Measurements from ENCODE around the gene METTL8. TPM values are rescaled to one million over a fixed set of nuclear protein-coding genes. Genes with fewer than 3 reads are reported as not detected.

Gene METTL8
- total RNA-seq, 1 experiment from 2014 or later: 34.4 TPM

GRCh38 chr2:171317492-171318125 lies 116.2 kb downstream of the METTL8 start:
- RAD21 ChIA-PET (ENCODE audit: low non-redundant PET in 1 of 2, low total read pairs in 2 of 2, uncharacterized antibody in 2 of 2, unreplicated experiment in 2 of 2): no interaction called here
- ATAC-seq (no peak), DNase-seq (ENCODE audit: low read depth, low spot score) (no peak)
- Histone ChIP-seq H2AFZ (ENCODE audit: low read depth, low read length, poor library complexity, severe bottlenecking) (no peak overlapping the region), H3K79me2 (ENCODE audit: insufficient read depth, low read length) (no peaks in the 10 kb centered on the region), H3K4me1 (ENCODE audit: control insufficient read depth in 1 of 2, insufficient read depth in 2 of 2, low read length in 2 of 2) (no peaks in the 10 kb centered on the region), H3K9me3 (ENCODE audit: control insufficient read depth in 1 of 2, insufficient read depth in 1 of 2, low read depth in 1 of 2, low read length in 2 of 2) (no peaks in the 10 kb centered on the region), H4K20me1 (ENCODE audit: insufficient read depth) (no peaks in the 10 kb centered on the region), H3K9ac (ENCODE audit: low read length) (no peak overlapping the region), H3K36me3 (ENCODE audit: control insufficient read depth in 1 of 2, insufficient read depth in 2 of 2, low read length in 2 of 2) (peaks cover 0 to 2% of the 10 kb centered on the region in 2 experiments; a peak in 1 of 4 replicates), H3K27ac (ENCODE audit: low read depth, low read length) (no peak overlapping the region), H3K9me2 (ENCODE audit: insufficient read depth) (no peaks in the 10 kb centered on the region), H3K4me3 (replicated peaks in 1 of 2; ENCODE audit: low read depth in 1 of 2, low read length in 2 of 2) (no peak overlapping the region), H3K27me3 (ENCODE audit: insufficient read depth, low read length) (no peaks in the 10 kb centered on the region), H3K4me2 (ENCODE audit: low read length) (no peak overlapping the region)
- POLR2A ChIA-PET: no interaction called here
- TF ChIP-seq EZH2phosphoT487 (IDR thresholded peaks at IDR 0.05; ENCODE audit: borderline replicate concordance): no peak
- TF ChIP-seq SRF (IDR thresholded peaks at IDR 0.05; ENCODE audit: low read depth): no peak
- no peak for TF ChIP-seq ATF3 (IDR thresholded peaks at IDR 0.05)
- TF ChIP-seq POLR2AphosphoS5 (IDR thresholded peaks at IDR 0.05; ENCODE audit: low read depth, low read length): no peak
- no peak for TF ChIP-seq CBX3 (IDR thresholded peaks at IDR 0.05; ENCODE audit: low read depth)
- TF ChIP-seq CEBPB (IDR thresholded peaks at IDR 0.05; ENCODE audit: low read depth): no peak
- TF ChIP-seq ZBTB33 (IDR thresholded peaks at IDR 0.05; ENCODE audit: extremely low read depth, insufficient replicate concordance, low read length): no peak
- no peak for TF ChIP-seq JUND (IDR thresholded peaks at IDR 0.05)
- no peak for TF ChIP-seq RAD21 (IDR thresholded peaks at IDR 0.05; ENCODE audit: low read depth)
- no peak for TF ChIP-seq TCF7L2 (IDR thresholded peaks at IDR 0.05; ENCODE audit: borderline replicate concordance, extremely low read depth, insufficient read depth, insufficient read length)
- TF ChIP-seq CTCF (IDR thresholded peaks at IDR 0.05 in 2 of 3, conservative IDR thresholded peaks at IDR 0.05 in 1 of 3; ENCODE audit: borderline replicate concordance in 1 of 3, insufficient read depth in 1 of 3, low read depth in 2 of 3, low read length in 2 of 3): no peak
- TF ChIP-seq POLR2A (IDR thresholded peaks at IDR 0.05; ENCODE audit: borderline replicate concordance, extremely low read depth, insufficient read depth, insufficient read length): no peak
- no peak for TF ChIP-seq EGR1 (IDR thresholded peaks at IDR 0.05; ENCODE audit: low read depth)
- TF ChIP-seq YY1 (IDR thresholded peaks at IDR 0.05; ENCODE audit: extremely low read depth, insufficient replicate concordance, low read depth, low read length): no peak
- CTCF ChIA-PET: no interaction called here
- intact Hi-C loops (cut with micrococcal nuclease): no loop called here
- BruUV-seq (replicated peaks): no TSS peak

Measured in HCT116 (cell line).